Astrocyte (in vitro differentiated cells and primary cell): ENCODE data around the gene FUOM. TPM values are rescaled to one million over a fixed set of nuclear protein-coding genes. Genes with fewer than 3 reads are reported as not detected.

Experiments
- DNase-seq: peaks from one replicate; pipeline ENCODE4 v3.0.0-alpha.2; 2010; ENCODE audit warnings: low read depth
- FAIRE-seq: peaks from 2 replicates; lab custom pipeline; 2011; peaks lifted over from hg19 to GRCh38; lab: Jason Lieb, UNC
- H2AFZ ChIP-seq: 2 replicates; pipeline ENCODE4 v1.6.0; 2012; ENCODE audit warnings: low read depth, low read length, inconsistent platforms
- H3K27ac ChIP-seq: 2 replicates; pipeline ENCODE4 v1.5.1; 2011; ENCODE audit warnings: low read depth, low read length, inconsistent platforms
- H3K27me3 ChIP-seq: 2 replicates; pipeline ENCODE4 v1.6.0; 2011; ENCODE audit warnings: low read length, inconsistent platforms; ENCODE audit not compliant: insufficient read depth
- H3K36me3 ChIP-seq: 2 replicates; pipeline ENCODE4 v1.5.1; 2011; ENCODE audit warnings: low read length, inconsistent platforms; ENCODE audit not compliant: insufficient read depth
- H3K4me1 ChIP-seq: 2 replicates; pipeline ENCODE4 v1.5.1; 2011; ENCODE audit warnings: low read length, inconsistent platforms; ENCODE audit not compliant: insufficient read depth
- H3K4me2 ChIP-seq: 2 replicates; pipeline ENCODE4 v1.6.0; 2012; ENCODE audit warnings: low read length, inconsistent platforms
- H3K4me3 ChIP-seq: 2 replicates; pipeline ENCODE4 v1.5.1; 2011; ENCODE audit warnings: low read depth, mild to moderate bottlenecking, low read length, inconsistent platforms; ENCODE audit not compliant: insufficient read depth
- H3K79me2 ChIP-seq: 2 replicates; pipeline ENCODE4 v1.6.0; 2012; ENCODE audit warnings: mild to moderate bottlenecking, low read length, inconsistent platforms; ENCODE audit not compliant: insufficient read depth
- H3K9ac ChIP-seq: 2 replicates; pipeline ENCODE4 v1.6.0; 2012; ENCODE audit warnings: mild to moderate bottlenecking, low read length, inconsistent platforms
- H3K9me3 ChIP-seq: 2 replicates; pipeline ENCODE4 v1.5.1; 2012; ENCODE audit warnings: low read depth, mild to moderate bottlenecking, low read length, inconsistent platforms; ENCODE audit not compliant: insufficient read depth
- H4K20me1 ChIP-seq: 2 replicates; pipeline ENCODE4 v1.6.0; 2012; ENCODE audit warnings: low read length, inconsistent platforms; ENCODE audit not compliant: insufficient read depth
- H3K27ac Mint-ChIP-seq: one replicate; pipeline ENCODE4 v1.8.0; 2021; ENCODE audit warnings: mild to moderate bottlenecking, mixed read lengths; ENCODE audit not compliant: unreplicated experiment
- H3K27me3 Mint-ChIP-seq: one replicate; pipeline ENCODE4 v1.8.0; 2021; ENCODE audit warnings: low read depth, mixed read lengths; ENCODE audit not compliant: unreplicated experiment
- H3K36me3 Mint-ChIP-seq: one replicate; pipeline ENCODE4 v1.8.0; 2021; ENCODE audit warnings: low read depth, mixed read lengths; ENCODE audit not compliant: unreplicated experiment
- H3K4me1 Mint-ChIP-seq: one replicate; pipeline ENCODE4 v1.8.0; 2021; ENCODE audit warnings: low read depth, mixed read lengths; ENCODE audit not compliant: unreplicated experiment
- H3K4me3 Mint-ChIP-seq: one replicate; pipeline ENCODE4 v1.8.0; 2021; ENCODE audit warnings: mild to moderate bottlenecking, moderate library complexity, mixed read lengths; ENCODE audit not compliant: unreplicated experiment
- H3K9me3 Mint-ChIP-seq: one replicate; pipeline ENCODE4 v1.8.0; 2021; ENCODE audit warnings: mild to moderate bottlenecking, mixed read lengths; ENCODE audit not compliant: unreplicated experiment
- EZH2 ChIP-seq: IDR thresholded peaks from 2 replicates; pipeline ENCODE4 v1.6.1; 2012; ENCODE audit warnings: mild to moderate bottlenecking, low read length, inconsistent platforms; ENCODE audit not compliant: insufficient read depth
- total RNA-seq: library from RNA; stranded (reverse); gene quantifications from 2 replicates; pipeline ENCODE4 v1.2.1, GENCODE V29; 2021
- TF ChIP-seq, protein P1 (sequence below): IDR thresholded peaks from 2 replicates; pipeline ENCODE4 v1.5.1; 2011; ENCODE audit warnings: low read depth, mild to moderate bottlenecking, inconsistent platforms, low read length, moderate library complexity; ENCODE audit not compliant: insufficient read depth

FUOM gene
- total RNA-seq, 1 donor from 2014 or later, result 28.8 TPM

DNA sequence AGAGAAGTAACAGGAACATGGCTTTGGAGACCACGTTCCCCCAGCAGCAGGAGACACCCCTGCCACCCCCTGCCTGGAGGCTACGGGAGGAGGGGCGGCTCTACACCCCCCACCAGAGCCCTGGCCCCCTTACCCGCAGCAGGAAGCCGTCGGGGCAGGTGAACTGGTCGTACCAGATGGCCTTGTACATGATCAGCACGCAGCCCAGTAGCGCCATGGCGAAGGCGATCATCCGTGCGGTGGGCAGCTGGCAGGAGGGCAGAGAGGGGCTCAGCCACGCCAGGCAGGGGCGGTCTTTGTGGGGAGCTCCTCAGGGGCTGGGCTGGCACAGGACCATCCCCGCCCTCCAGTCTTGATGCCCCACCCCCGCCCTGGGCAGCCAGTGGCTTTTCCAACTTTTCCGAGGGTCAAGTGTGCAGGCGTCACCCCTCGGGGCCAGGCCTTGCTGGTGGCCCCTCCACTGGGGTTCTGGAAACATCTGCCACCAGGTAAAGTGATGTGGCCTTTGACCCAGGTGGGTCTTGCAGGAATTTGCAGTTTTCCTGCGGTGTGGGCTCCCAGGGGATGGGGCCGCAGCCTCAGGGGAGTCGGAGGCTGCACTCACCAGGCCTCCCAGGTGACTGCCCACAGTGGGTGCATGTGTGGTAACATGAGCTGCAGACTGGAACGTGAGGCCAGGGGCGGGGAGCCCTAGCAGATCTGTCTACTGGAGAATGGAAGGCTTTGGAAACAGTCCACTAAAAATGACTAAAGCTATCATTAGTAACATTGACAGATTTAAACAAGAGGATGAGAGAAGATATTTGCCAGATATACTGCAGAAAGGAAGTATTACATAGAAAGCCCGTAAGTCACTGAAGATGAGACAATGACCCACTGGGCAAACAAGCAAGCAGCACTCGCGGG, 30.8 kb downstream of the FUOM start:
- Mint-ChIP-seq H3K36me3 (no peaks in the 10 kb centered on the region), H3K4me1 (peaks cover 7% of the 10 kb centered on the region), H3K4me3 (no peak overlapping the region), H3K27me3 (peaks cover 36% of the 10 kb centered on the region), H3K27ac (peak overlapping the region; percentile 41), H3K9me3 (no peaks in the 10 kb centered on the region)
- FAIRE-seq (no peak), DNase-seq (peak; percentile 42)
- H3K9ac ChIP-seq, result no peak overlapping the region
- no peak overlapping the region for H3K27ac ChIP-seq
- H3K36me3 ChIP-seq, result no peaks in the 10 kb centered on the region
- H3K4me2 ChIP-seq, result peak overlapping the region; percentile 21
- H4K20me1 ChIP-seq, result no peaks in the 10 kb centered on the region
- peaks cover 30% of the 10 kb centered on the region for H3K4me1 ChIP-seq
- no peaks in the 10 kb centered on the region for H3K79me2 ChIP-seq
- no peak overlapping the region for H3K4me3 ChIP-seq
- H2AFZ ChIP-seq, result no peak overlapping the region
- TF ChIP-seq EZH2, result no peak
- TF ChIP-seq, protein P1, sequence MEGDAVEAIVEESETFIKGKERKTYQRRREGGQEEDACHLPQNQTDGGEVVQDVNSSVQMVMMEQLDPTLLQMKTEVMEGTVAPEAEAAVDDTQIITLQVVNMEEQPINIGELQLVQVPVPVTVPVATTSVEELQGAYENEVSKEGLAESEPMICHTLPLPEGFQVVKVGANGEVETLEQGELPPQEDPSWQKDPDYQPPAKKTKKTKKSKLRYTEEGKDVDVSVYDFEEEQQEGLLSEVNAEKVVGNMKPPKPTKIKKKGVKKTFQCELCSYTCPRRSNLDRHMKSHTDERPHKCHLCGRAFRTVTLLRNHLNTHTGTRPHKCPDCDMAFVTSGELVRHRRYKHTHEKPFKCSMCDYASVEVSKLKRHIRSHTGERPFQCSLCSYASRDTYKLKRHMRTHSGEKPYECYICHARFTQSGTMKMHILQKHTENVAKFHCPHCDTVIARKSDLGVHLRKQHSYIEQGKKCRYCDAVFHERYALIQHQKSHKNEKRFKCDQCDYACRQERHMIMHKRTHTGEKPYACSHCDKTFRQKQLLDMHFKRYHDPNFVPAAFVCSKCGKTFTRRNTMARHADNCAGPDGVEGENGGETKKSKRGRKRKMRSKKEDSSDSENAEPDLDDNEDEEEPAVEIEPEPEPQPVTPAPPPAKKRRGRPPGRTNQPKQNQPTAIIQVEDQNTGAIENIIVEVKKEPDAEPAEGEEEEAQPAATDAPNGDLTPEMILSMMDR, result no peak
- H3K27me3 ChIP-seq, result peaks cover 22% of the 10 kb centered on the region
- H3K9me3 ChIP-seq, result no peaks in the 10 kb centered on the region

DNA sequence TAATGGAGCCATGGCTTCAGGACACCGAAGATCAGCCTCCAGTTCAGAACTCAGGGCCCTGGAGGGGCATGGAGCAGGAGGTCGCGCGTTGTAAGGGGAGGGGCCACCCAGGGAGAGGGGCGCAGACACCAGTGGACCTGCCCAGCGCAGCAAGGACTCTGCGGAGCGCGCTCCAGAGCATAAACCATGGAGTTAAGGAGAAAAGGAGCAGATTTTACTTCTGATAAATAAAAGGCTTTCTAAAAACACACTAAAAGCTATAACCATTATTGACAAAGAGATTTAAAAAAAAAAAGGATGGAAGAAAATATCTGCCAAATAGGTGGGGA, 31.6 kb downstream of the FUOM start:
- FAIRE-seq, result no peak
- no peaks in the 10 kb centered on the region for H3K36me3 Mint-ChIP-seq
- H3K4me1 Mint-ChIP-seq, result peaks cover 7% of the 10 kb centered on the region
- Histone ChIP-seq H3K4me3 (no peak overlapping the region), H3K36me3 (no peaks in the 10 kb centered on the region), H3K4me1 (peaks cover 30% of the 10 kb centered on the region), H2AFZ (peak overlapping the region; percentile 75), H3K9me3 (no peaks in the 10 kb centered on the region), H3K79me2 (no peaks in the 10 kb centered on the region), H3K27me3 (peaks cover 16% of the 10 kb centered on the region), H3K27ac (no peak overlapping the region), H4K20me1 (no peaks in the 10 kb centered on the region), H3K9ac (no peak overlapping the region), H3K4me2 (peak overlapping the region; percentile 78)
- H3K4me3 Mint-ChIP-seq, result no peak overlapping the region
- H3K27ac Mint-ChIP-seq, result no peak overlapping the region
- no peaks in the 10 kb centered on the region for H3K9me3 Mint-ChIP-seq
- TF ChIP-seq EZH2, result no peak
- TF ChIP-seq, protein P1, result no peak
- peaks cover 29% of the 10 kb centered on the region for H3K27me3 Mint-ChIP-seq
- no peak for DNase-seq
